Measurements from ENCODE around the gene PLXNC1. TPM values are rescaled to one million over a fixed set of nuclear protein-coding genes. Genes with fewer than 3 reads are reported as not detected.

PLXNC1 gene
- total RNA-seq, 8 experiments from 2014 or later, result 3.6 to 25.4 (median 13.8) TPM

GRCh38 chr12:94192506-94192905 is 44.1 kb downstream of the PLXNC1 start:
- Histone ChIP-seq H3K27ac (no peak overlapping the region), H3K4me3 (no peak overlapping the region), H3K4me1 (replicated peaks in 1 of 2) (peaks cover 10% of the 10 kb centered on the region in 2 donors)
- ATAC-seq (replicated peaks in 6 of 8), result peak in 1 of 8 experiments; percentile 39
- in situ Hi-C loops (cut with MboI; ENCODE audit: low pct_unique_long_range_greater_than_20kb in 2 of 9, low sequenced_read_pairs in 9 of 9, unreplicated experiment in 9 of 9), result no loop called here

DNA sequence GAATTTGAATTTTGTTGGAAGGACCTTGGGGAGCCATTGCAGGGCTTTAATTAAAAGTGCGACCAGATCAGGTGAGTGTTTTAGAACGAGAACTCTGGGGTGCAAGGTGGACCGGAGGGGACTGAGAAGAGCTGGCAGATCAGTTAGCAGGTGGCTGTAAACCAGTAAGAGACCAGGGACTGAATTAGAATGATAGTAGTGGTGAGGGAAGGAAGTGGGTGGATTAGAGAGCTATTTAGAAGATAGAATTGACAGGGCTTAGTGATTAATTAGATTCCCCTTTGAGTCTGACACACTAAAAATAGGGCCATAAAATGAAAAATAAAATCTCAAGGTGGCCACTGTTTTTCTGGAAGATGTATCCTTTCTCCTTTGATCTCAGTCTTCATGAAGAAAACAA is 44.8 kb downstream of the PLXNC1 start:
- ATAC-seq (replicated peaks in 6 of 8), result no peak
- no peak overlapping the region for H3K27ac ChIP-seq
- no peak overlapping the region for H3K4me3 ChIP-seq
- in situ Hi-C loops (cut with MboI; ENCODE audit: low pct_unique_long_range_greater_than_20kb in 2 of 9, low sequenced_read_pairs in 9 of 9, unreplicated experiment in 9 of 9), result no loop called here
- WGBS, 10 experiments, result 67 to 100% (median 79%) methylated on average over 1 to 3 of the region's 3 CpGs; no CpG with 5 or more reads in 3 of the 10 experiments
- peaks cover 3% of the 10 kb centered on the region in 2 donors for H3K4me1 ChIP-seq (replicated peaks in 1 of 2)

- Histone ChIP-seq H3K4me3 (no peak overlapping the region), H3K4me1 (replicated peaks in 1 of 2) (no peaks in the 10 kb centered on the region), H3K27ac (no peak overlapping the region)
- WGBS, 10 experiments, result 73 to 100% (median 94%) methylated on average over 1 to 6 of the region's 6 CpGs; no CpG with 5 or more reads in 3 of the 10 experiments
- in situ Hi-C loops (cut with MboI; ENCODE audit: low pct_unique_long_range_greater_than_20kb in 2 of 9, low sequenced_read_pairs in 9 of 9, unreplicated experiment in 9 of 9), result no loop called here
- ATAC-seq (replicated peaks in 6 of 8), result peak in 1 of 8 experiments; percentile 16
Measured at GRCh38 chr12:94195483-94195882, 47.1 kb downstream of the PLXNC1 start.

GRCh38 chr12:94198469-94198868 is 50.1 kb downstream of the PLXNC1 start:
- H3K4me1 ChIP-seq (replicated peaks in 1 of 2), result no peaks in the 10 kb centered on the region
- WGBS, 10 experiments, result 67 to 100% (median 85%) methylated on average over 2 to 5 of the region's 5 CpGs; no CpG with 5 or more reads in 3 of the 10 experiments
- no peak overlapping the region for H3K4me3 ChIP-seq
- in situ Hi-C loops (cut with MboI; ENCODE audit: low pct_unique_long_range_greater_than_20kb in 2 of 9, low sequenced_read_pairs in 9 of 9, unreplicated experiment in 9 of 9), result no loop called here
- H3K27ac ChIP-seq, result no peak overlapping the region
- ATAC-seq (replicated peaks in 6 of 8), result no peak

GRCh38 chr12:94198872-94199271 is 50.5 kb downstream of the PLXNC1 start:
- H3K27ac ChIP-seq, result no peak overlapping the region
- no peak overlapping the region for H3K4me3 ChIP-seq
- in situ Hi-C loops (cut with MboI; ENCODE audit: low pct_unique_long_range_greater_than_20kb in 2 of 9, low sequenced_read_pairs in 9 of 9, unreplicated experiment in 9 of 9), result no loop called here
- no peak for ATAC-seq (replicated peaks in 6 of 8)
- WGBS, 10 experiments, result 50 to 88% (median 78%) methylated on average over 1 to 9 of the region's 9 CpGs; no CpG with 5 or more reads in 2 of the 10 experiments
- no peaks in the 10 kb centered on the region for H3K4me1 ChIP-seq (replicated peaks in 1 of 2)

DNA sequence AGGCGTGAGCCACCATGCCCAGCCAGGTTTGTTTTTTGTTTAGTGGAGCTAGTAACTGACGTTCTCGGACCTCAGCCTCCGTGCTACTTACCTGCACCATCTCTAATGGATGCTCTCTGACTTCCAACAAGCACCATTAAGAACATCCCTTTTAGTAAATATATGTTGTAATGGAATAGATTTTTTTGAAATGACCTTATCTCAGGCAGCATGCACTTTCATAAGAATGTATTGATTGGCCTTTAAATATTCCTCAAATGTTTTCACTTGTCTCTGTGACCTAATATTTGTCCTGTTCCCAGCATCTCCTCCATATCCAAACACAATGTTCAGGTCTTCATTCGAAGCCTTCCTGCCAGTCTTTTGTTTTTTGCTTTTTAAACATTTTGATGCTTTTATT is 51.7 kb downstream of the PLXNC1 start:
- 51 to 100% (median 85%) methylated on average over 1 to 5 of the region's 5 CpGs; no CpG with 5 or more reads in 1 of the 10 experiments for WGBS, 10 experiments
- in situ Hi-C loops (cut with MboI; ENCODE audit: low pct_unique_long_range_greater_than_20kb in 2 of 9, low sequenced_read_pairs in 9 of 9, unreplicated experiment in 9 of 9), result no loop called here

DNA sequence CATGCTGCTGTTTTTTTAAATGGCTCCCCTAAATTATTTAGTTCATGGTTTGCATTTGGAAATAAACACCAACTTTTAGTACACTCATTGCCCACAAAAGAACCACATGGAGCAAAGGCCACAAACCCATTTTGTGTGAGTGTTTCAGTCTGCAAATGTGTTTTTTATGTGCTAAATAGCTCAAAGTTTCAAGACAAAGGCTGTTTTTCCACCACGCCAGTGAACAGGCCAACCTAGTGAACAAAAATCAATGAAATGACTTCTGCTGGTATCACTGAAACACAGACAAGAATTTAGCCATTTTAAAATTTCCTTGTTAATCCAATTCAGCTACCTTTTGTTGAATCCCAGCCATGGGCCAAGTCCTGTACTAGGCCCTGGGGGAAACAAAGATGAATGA is 52.3 kb downstream of the PLXNC1 start:
- no peaks in the 10 kb centered on the region for H3K4me1 ChIP-seq (replicated peaks in 1 of 2)
- in situ Hi-C loops (cut with MboI; ENCODE audit: low pct_unique_long_range_greater_than_20kb in 2 of 9, low sequenced_read_pairs in 9 of 9, unreplicated experiment in 9 of 9), result no loop called here
- ATAC-seq (replicated peaks in 6 of 8), result no peak
- H3K27ac ChIP-seq, result no peak overlapping the region
- 75 to 100% (median 100%) methylated on average over 1 of the region's 1 CpG; no CpG with 5 or more reads in 5 of the 10 experiments for WGBS, 10 experiments
- H3K4me3 ChIP-seq, result no peak overlapping the region

More for the DNA sequence above, 51.7 kb downstream of the PLXNC1 start:
- Histone ChIP-seq H3K4me3 (no peak overlapping the region), H3K4me1 (replicated peaks in 1 of 2) (no peaks in the 10 kb centered on the region), H3K27ac (no peak overlapping the region)
- ATAC-seq (replicated peaks in 6 of 8), result no peak

- 20 to 100% (median 80%) methylated on average over 1 to 6 of the region's 7 CpGs; no CpG with 5 or more reads in 3 of the 10 experiments for whole genome bisulfite sequencing, 10 experiments
Measured at GRCh38 chr12:94202245-94203180, 54.1 kb downstream of the PLXNC1 start.

GRCh38 chr12:94203181-94203546 is 54.8 kb downstream of the PLXNC1 start:
- H3K27ac ChIP-seq, result no peak overlapping the region
- in situ Hi-C loops (cut with MboI; ENCODE audit: low pct_unique_long_range_greater_than_20kb in 2 of 9, low sequenced_read_pairs in 9 of 9, unreplicated experiment in 9 of 9), result no loop called here
- 33 to 80% (median 55%) methylated on average over 1 to 2 of the region's 2 CpGs; no CpG with 5 or more reads in 4 of the 10 experiments for WGBS, 10 experiments
- no peak overlapping the region for H3K4me3 ChIP-seq
- ATAC-seq (replicated peaks in 6 of 8), result no peak
- no peaks in the 10 kb centered on the region for H3K4me1 ChIP-seq (replicated peaks in 1 of 2)

More at GRCh38 chr12:94202245-94203180, 54.1 kb downstream of the PLXNC1 start:
- Histone ChIP-seq H3K4me3 (no peak overlapping the region), H3K4me1 (replicated peaks in 1 of 2) (no peaks in the 10 kb centered on the region), H3K27ac (no peak overlapping the region)
- in situ Hi-C loops (cut with MboI; ENCODE audit: low pct_unique_long_range_greater_than_20kb in 2 of 9, low sequenced_read_pairs in 9 of 9, unreplicated experiment in 9 of 9), result no loop called here
- peak in 6 of 8 experiments; percentile 19 to 100 (median 36) for ATAC-seq (replicated peaks in 6 of 8)

- ATAC-seq (replicated peaks in 6 of 8), result peak in 3 of 8 experiments; percentile 50 to 68 (median 62)
- Histone ChIP-seq H3K4me1 (replicated peaks in 1 of 2) (no peaks in the 10 kb centered on the region), H3K4me3 (no peak overlapping the region), H3K27ac (no peak overlapping the region)
- 48 to 100% (median 54%) methylated on average over 1 to 4 of the region's 5 CpGs; no CpG with 5 or more reads in 5 of the 10 experiments for WGBS, 10 experiments
- in situ Hi-C loops (cut with MboI; ENCODE audit: low pct_unique_long_range_greater_than_20kb in 2 of 9, low sequenced_read_pairs in 9 of 9, unreplicated experiment in 9 of 9), result no loop called here
Measured at GRCh38 chr12:94203796-94204195, 55.4 kb downstream of the PLXNC1 start.

- Histone ChIP-seq H3K27ac (no peak overlapping the region), H3K4me1 (replicated peaks in 1 of 2) (no peaks in the 10 kb centered on the region), H3K4me3 (no peak overlapping the region)
- in situ Hi-C loops (cut with MboI; ENCODE audit: low pct_unique_long_range_greater_than_20kb in 2 of 9, low sequenced_read_pairs in 9 of 9, unreplicated experiment in 9 of 9), result no loop called here
- no peak for ATAC-seq (replicated peaks in 6 of 8)
- WGBS, 10 experiments, result 0 to 92% (median 75%) methylated on average over 1 to 4 of the region's 4 CpGs; no CpG with 5 or more reads in 2 of the 10 experiments
Measured at GRCh38 chr12:94204499-94205247, 56.3 kb downstream of the PLXNC1 start.

- Histone ChIP-seq H3K4me1 (replicated peaks in 1 of 2) (no peaks in the 10 kb centered on the region), H3K4me3 (no peak overlapping the region), H3K27ac (no peak overlapping the region)
- in situ Hi-C loops (cut with MboI; ENCODE audit: low pct_unique_long_range_greater_than_20kb in 2 of 9, low sequenced_read_pairs in 9 of 9, unreplicated experiment in 9 of 9), result no loop called here
- no peak for ATAC-seq (replicated peaks in 6 of 8)
- WGBS, 10 experiments, result 71 to 100% (median 90%) methylated on average over 1 of the region's 1 CpG; no CpG with 5 or more reads in 6 of the 10 experiments
Measured at GRCh38 chr12:94205822-94206221, 57.4 kb downstream of the PLXNC1 start.

GRCh38 chr12:94206886-94207285 is 58.5 kb downstream of the PLXNC1 start:
- peak in 3 of 8 experiments; percentile 29 to 80 (median 71) for ATAC-seq (replicated peaks in 6 of 8)

More at GRCh38 chr12:94206886-94207285, 58.5 kb downstream of the PLXNC1 start:
- no peaks in the 10 kb centered on the region for H3K4me1 ChIP-seq (replicated peaks in 1 of 2)
- 67 to 100% (median 90%) methylated on average over 1 to 2 of the region's 2 CpGs; no CpG with 5 or more reads in 4 of the 10 experiments for WGBS, 10 experiments
- H3K4me3 ChIP-seq, result no peak overlapping the region
- in situ Hi-C loops (cut with MboI; ENCODE audit: low pct_unique_long_range_greater_than_20kb in 2 of 9, low sequenced_read_pairs in 9 of 9, unreplicated experiment in 9 of 9), result no loop called here
- no peak overlapping the region for H3K27ac ChIP-seq
